ENCODE measurements around the gene SEMA5A. TPM values are rescaled to one million over a fixed set of nuclear protein-coding genes. Genes with fewer than 3 reads are reported as not detected.

The SEMA5A gene
- polyA plus RNA-seq, 3 donors = not detected

DNA sequence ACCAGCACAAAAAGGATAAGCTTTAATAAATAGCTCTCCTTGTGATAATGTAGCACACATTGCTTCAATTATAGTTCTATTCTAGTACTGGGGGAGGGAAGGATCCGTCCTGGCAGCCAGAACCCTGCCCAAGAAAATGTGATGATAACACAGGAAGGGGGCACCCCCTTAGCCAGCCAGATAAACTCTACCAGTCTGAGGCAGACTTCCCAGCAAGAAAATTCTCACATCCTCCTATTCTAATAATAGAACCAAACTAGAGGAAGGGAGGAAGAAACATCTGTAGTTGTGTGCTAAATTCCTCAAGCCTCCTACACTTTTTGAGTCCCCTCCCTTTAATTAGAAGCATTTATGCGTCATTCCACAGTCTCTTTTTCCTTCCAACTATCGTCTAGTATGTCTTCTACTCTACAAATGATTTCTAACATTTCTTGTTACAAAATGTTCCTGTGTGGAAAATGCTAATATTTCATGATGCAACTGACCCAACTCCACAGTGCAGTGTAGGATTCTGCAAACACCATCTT lies 261.0 kb downstream of the SEMA5A start:
- H3K36me3 Mint-ChIP-seq = no peaks in the 10 kb centered on the region
- H3K4me1 ChIP-seq (ENCODE audit: control insufficient read depth in 1 of 2, insufficient read depth in 2 of 2, low read length in 2 of 2) = no peaks in the 10 kb centered on the region
- H3K36me3 ChIP-seq (replicated peaks in 1 of 2; ENCODE audit: control insufficient read depth in 1 of 2, insufficient read depth in 2 of 2, low read length in 2 of 2) = no peaks in the 10 kb centered on the region
- H3K4me2 ChIP-seq (replicated peaks; ENCODE audit: extremely low read depth, low read length, poor library complexity, severe bottlenecking) = no peak overlapping the region
- no peaks in the 10 kb centered on the region for H3K79me2 ChIP-seq (ENCODE audit: insufficient read depth, low read length)
- H4K20me1 ChIP-seq (ENCODE audit: insufficient read depth, low read length) = no peaks in the 10 kb centered on the region
- H3K9ac ChIP-seq (ENCODE audit: insufficient read depth, low read length, poor library complexity, severe bottlenecking) = no peak overlapping the region
- H3K27me3 Mint-ChIP-seq (ENCODE audit: low read depth in 3 of 3) = peaks cover 0 to 5% (median 0%) of the 10 kb centered on the region in 3 donors
- no peak for DNase-seq
- no peaks in the 10 kb centered on the region for H3K9me3 ChIP-seq (replicated peaks in 1 of 2; ENCODE audit: control insufficient read depth in 1 of 2, insufficient read depth in 1 of 2, low read length in 2 of 2)
- no peak overlapping the region for H3K27ac Mint-ChIP-seq
- H3K4me3 Mint-ChIP-seq = no peak overlapping the region
- H3K27me3 ChIP-seq (ENCODE audit: control insufficient read depth in 2 of 2, insufficient read depth in 2 of 2, low read length in 2 of 2) = no peaks in the 10 kb centered on the region
- no peak for TF ChIP-seq CTCF (IDR thresholded peaks at IDR 0.05)
- no peak overlapping the region for H2AFZ ChIP-seq (ENCODE audit: insufficient read depth, low read depth, low read length, poor library complexity, severe bottlenecking)
- H3K4me1 Mint-ChIP-seq = no peaks in the 10 kb centered on the region
- intact Hi-C loops (cut with micrococcal nuclease) = no loop called here
- H3K27ac ChIP-seq (ENCODE audit: low read depth in 1 of 2, low read length in 2 of 2) = no peak overlapping the region
- WGBS (ENCODE audit: insufficient coverage) = no CpG with 5 or more reads among the region's 3 CpGs
- H3K9me3 Mint-ChIP-seq = peaks cover 0 to 4% (median 0%) of the 10 kb centered on the region in 7 donors
- H3K4me3 ChIP-seq (replicated peaks in 1 of 3; ENCODE audit: low read depth in 2 of 3, low read length in 3 of 3) = no peak overlapping the region

- peaks cover 0 to 5% (median 0%) of the 10 kb centered on the region in 3 donors for H3K27me3 Mint-ChIP-seq (ENCODE audit: low read depth in 3 of 3)
These were observed 261.6 kb downstream of the SEMA5A start for GRCh38 chr5:9284272-9284671.

More at GRCh38 chr5:9284272-9284671, 261.6 kb downstream of the SEMA5A start:
- no peaks in the 10 kb centered on the region for H3K9me3 ChIP-seq (replicated peaks in 1 of 2; ENCODE audit: control insufficient read depth in 1 of 2, insufficient read depth in 1 of 2, low read length in 2 of 2)
- no peaks in the 10 kb centered on the region for H4K20me1 ChIP-seq (ENCODE audit: insufficient read depth, low read length)
- H3K27ac ChIP-seq (ENCODE audit: low read depth in 1 of 2, low read length in 2 of 2) = no peak overlapping the region
- intact Hi-C loops (cut with micrococcal nuclease) = no loop called here
- no peaks in the 10 kb centered on the region for H3K27me3 ChIP-seq (ENCODE audit: control insufficient read depth in 2 of 2, insufficient read depth in 2 of 2, low read length in 2 of 2)
- no peak overlapping the region for H3K9ac ChIP-seq (ENCODE audit: insufficient read depth, low read length, poor library complexity, severe bottlenecking)
- no peak overlapping the region for H3K4me3 ChIP-seq (replicated peaks in 1 of 3; ENCODE audit: low read depth in 2 of 3, low read length in 3 of 3)
- H3K4me3 Mint-ChIP-seq = no peak overlapping the region
- H3K27ac Mint-ChIP-seq = no peak overlapping the region
- H3K79me2 ChIP-seq (ENCODE audit: insufficient read depth, low read length) = no peaks in the 10 kb centered on the region
- H3K4me1 ChIP-seq (ENCODE audit: control insufficient read depth in 1 of 2, insufficient read depth in 2 of 2, low read length in 2 of 2) = no peaks in the 10 kb centered on the region
- H3K4me1 Mint-ChIP-seq = no peaks in the 10 kb centered on the region
- no peak for DNase-seq
- no peak for TF ChIP-seq CTCF (IDR thresholded peaks at IDR 0.05)
- H3K4me2 ChIP-seq (replicated peaks; ENCODE audit: extremely low read depth, low read length, poor library complexity, severe bottlenecking) = no peak overlapping the region
- H3K36me3 ChIP-seq (replicated peaks in 1 of 2; ENCODE audit: control insufficient read depth in 1 of 2, insufficient read depth in 2 of 2, low read length in 2 of 2) = no peaks in the 10 kb centered on the region
- no peaks in the 10 kb centered on the region for H3K36me3 Mint-ChIP-seq
- H3K9me3 Mint-ChIP-seq = peaks cover 0 to 4% (median 0%) of the 10 kb centered on the region in 7 donors
- no CpG with 5 or more reads among the region's 1 CpG for WGBS (ENCODE audit: insufficient coverage)
- no peak overlapping the region for H2AFZ ChIP-seq (ENCODE audit: insufficient read depth, low read depth, low read length, poor library complexity, severe bottlenecking)
